ENCODE measurements around the gene TRAM2.

Gene TRAM2

DNA sequence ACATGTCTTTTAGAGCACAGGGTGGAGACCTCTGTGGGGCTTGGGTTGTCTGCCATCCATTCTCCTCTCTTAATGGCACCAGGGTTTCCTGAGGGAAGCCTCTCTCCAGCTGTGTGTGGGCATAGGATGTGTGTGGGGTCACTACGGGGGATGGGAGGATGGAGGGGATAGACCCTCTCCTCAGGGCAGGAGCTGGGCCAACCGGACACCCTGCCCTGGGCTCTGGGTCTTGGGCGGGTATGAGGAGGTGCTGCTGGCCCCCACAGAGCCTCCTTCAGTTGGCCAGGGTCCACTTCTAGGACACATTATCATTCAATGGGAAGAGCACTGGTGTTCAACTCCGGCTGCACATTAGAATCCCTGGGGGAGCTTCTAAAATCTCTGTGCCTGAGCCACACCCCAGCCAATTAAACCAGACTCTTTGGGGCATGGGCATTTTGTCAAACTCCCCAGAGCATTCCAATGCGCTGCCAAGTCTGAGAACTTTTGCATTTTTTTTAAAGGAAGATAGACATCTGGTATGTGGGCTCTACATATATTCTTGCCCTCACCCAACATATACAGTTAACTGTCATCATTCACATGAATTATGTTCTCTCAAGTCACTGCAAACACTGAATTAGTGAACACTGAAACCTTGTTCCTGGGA is 38.5 kb downstream of the TRAM2 start:
- H3K4me3 ChIP-seq (ENCODE audit: low read length), result no peak overlapping the region
- TF ChIP-seq, protein P1, sequence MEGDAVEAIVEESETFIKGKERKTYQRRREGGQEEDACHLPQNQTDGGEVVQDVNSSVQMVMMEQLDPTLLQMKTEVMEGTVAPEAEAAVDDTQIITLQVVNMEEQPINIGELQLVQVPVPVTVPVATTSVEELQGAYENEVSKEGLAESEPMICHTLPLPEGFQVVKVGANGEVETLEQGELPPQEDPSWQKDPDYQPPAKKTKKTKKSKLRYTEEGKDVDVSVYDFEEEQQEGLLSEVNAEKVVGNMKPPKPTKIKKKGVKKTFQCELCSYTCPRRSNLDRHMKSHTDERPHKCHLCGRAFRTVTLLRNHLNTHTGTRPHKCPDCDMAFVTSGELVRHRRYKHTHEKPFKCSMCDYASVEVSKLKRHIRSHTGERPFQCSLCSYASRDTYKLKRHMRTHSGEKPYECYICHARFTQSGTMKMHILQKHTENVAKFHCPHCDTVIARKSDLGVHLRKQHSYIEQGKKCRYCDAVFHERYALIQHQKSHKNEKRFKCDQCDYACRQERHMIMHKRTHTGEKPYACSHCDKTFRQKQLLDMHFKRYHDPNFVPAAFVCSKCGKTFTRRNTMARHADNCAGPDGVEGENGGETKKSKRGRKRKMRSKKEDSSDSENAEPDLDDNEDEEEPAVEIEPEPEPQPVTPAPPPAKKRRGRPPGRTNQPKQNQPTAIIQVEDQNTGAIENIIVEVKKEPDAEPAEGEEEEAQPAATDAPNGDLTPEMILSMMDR (conservative IDR thresholded peaks at IDR 0.05; ENCODE audit: low read length), result no peak
- DNase-seq (ENCODE audit: low read depth), result peak; percentile 87

DNA sequence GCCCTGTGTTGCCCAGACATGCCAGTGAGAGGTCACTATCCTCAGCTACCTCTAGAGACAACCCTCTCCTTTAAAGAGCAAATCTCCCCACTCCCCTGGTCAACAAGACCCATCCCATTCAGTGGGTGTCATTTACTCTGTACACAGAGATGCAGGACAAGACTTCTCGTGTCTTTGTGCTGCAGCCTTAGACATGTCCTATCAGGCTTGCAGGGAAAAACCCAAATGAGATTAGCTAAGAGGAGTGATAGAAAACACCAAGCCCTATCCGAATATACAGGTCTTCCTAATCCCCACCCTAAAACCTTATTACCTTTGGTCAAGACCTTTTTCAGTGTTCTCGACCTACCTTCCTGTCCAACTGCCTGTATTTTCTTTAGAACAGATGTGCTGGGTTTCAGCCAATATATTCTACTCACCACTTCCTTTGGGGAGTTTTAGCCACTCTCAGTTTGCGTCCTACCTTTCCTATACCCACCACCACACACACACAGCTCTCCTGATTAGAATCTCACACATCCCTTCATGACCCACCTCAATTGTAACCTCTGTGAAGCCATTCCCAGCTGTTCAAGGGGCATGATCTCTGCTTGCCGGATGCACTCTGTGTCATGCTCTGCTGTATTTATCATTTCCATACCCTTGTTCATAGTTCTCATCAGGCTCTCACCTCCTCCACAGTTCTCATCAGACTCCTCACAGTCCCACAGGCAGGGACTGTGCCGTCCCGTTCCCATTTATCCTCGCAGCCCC is 39.7 kb downstream of the TRAM2 start:
- TF ChIP-seq, protein P1 (conservative IDR thresholded peaks at IDR 0.05; ENCODE audit: low read length), result no peak
- no peak for DNase-seq (ENCODE audit: low read depth)
- H3K4me3 ChIP-seq (ENCODE audit: low read length), result no peak overlapping the region

DNA sequence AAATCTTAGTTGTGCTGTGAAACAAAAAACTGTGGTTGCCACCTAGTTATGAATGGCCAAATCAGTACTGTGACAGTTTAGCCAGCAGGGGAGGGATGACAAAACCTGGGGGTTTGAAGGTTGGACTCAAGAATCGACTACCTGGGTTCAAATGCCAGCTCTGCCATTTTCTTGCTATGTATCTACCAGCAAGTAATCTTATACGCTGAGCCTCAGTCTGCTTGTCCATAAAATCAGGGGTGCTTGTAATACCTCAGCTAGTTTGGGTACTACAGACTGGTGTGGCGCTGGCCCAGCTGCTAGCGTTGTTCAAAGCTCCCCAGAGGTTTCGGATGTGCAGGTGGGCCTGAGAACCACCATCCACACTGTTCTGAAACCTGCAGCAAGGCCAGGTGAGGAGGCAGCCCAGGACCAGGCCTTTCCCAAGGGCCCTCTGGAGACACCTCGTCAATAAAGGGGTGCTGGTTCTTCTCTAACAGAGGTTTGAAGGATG is 40.4 kb downstream of the TRAM2 start:
- no peak for DNase-seq (ENCODE audit: low read depth)
- TF ChIP-seq, protein P1 (conservative IDR thresholded peaks at IDR 0.05; ENCODE audit: low read length), result 0 out of 2 replicates have a peak, but pooled peaks have one; percentile 3
- no peak overlapping the region for H3K4me3 ChIP-seq (ENCODE audit: low read length)

DNA sequence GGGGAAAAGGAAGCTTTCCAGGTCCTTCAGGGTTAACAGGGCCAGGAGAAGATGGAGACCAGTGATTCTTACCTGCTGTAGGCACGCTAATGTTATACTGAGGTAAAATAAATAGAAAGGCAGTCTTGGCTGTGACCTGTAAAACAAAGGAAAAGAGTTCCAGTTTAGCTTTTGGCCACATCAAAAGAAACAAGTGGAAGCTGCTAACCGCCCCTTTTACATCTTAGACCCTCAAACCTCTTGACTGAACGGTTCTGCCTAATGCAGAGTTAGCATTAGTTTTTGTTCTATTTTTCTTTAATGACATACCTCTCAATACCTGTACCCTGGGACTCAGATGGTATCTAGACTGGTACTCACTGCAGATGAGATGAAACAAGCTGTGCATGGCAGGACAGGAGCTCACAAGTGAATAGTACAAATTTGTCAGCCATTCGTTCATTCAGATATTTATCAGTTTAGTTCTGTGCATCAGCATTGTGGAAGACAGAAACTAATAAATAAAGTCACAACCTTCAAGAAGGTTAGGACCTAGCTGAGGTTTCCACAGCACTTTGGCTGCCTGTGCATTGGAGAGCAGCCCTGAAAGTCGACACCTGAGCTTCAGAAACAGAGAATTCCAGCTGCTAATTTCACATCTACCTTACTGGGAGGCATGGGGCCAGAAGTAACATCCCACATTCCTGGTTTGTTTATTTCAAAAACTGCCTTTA is 41.0 kb downstream of the TRAM2 start:
- H3K4me3 ChIP-seq (ENCODE audit: low read length), result no peak overlapping the region
- TF ChIP-seq, protein P1 (conservative IDR thresholded peaks at IDR 0.05; ENCODE audit: low read length), result no peak
- DNase-seq (ENCODE audit: low read depth), result no peak

DNA sequence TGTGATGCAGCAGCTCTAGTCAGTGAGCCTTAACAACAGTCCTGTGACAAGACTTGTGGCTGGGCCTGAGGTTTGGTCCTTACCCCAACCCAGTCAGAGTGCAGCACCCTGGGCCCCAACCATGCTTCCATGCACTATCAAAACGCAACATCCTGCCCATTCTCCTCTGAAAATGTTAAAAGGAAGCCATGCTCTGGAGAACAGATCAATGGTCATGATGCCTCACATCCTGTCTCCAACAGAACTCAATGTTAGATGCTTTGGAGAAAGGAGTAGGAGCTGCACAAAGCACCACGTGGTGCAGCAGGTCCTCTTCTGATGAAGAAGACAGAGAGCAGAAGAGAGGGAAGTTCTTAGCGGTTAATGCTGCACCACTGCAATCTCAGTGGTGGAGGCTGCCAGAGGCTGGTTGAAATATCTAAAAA is 41.9 kb downstream of the TRAM2 start:
- TF ChIP-seq, protein P1 (conservative IDR thresholded peaks at IDR 0.05; ENCODE audit: low read length), result no peak
- DNase-seq (ENCODE audit: low read depth), result no peak
- H3K4me3 ChIP-seq (ENCODE audit: low read length), result no peak overlapping the region

DNA sequence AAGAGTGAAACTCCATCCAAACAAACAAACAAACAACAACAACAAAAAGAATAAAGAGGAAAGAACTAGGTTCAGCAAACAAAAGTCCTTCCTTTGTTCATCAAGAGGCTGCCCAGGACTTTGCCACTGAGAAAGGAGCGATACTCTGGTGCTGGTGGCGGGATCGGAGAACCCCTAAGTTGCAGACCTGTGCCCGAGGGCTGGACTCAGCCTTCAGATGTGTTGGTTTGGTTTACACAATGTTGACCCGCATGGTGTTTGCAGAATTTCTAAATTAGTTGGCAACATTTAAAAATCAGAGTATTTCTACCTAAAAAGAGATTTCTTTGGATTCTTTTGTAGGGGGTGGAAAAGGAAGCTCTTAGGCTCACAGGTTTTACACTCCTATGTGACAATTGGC is 42.5 kb downstream of the TRAM2 start:
- TF ChIP-seq, protein P1 (conservative IDR thresholded peaks at IDR 0.05; ENCODE audit: low read length), result no peak
- no peak for DNase-seq (ENCODE audit: low read depth)
- no peak overlapping the region for H3K4me3 ChIP-seq (ENCODE audit: low read length)
